Suppressor macrophage treated with lipopolysaccharide for 4 hours (primary cell): ENCODE results near the gene LRRC8A.
"Not testable (repeated sequence)": the region's sequence is repeated elsewhere in the genome, so short reads cannot be mapped to it uniquely, and the experiment has no call there.

ENCODE experiments used
- DNase-seq: peaks from one replicate; pipeline ENCODE4 v3.0.0-alpha.2; 2020

Gene LRRC8A

GRCh38 chr9:128870128-128870940, 11.6 kb upstream of the LRRC8A start:
- no peak for DNase-seq

GRCh38 chr9:128870941-128871265, 11.0 kb upstream of the LRRC8A start:
- DNase-seq, result not testable (repeated sequence)

DNA sequence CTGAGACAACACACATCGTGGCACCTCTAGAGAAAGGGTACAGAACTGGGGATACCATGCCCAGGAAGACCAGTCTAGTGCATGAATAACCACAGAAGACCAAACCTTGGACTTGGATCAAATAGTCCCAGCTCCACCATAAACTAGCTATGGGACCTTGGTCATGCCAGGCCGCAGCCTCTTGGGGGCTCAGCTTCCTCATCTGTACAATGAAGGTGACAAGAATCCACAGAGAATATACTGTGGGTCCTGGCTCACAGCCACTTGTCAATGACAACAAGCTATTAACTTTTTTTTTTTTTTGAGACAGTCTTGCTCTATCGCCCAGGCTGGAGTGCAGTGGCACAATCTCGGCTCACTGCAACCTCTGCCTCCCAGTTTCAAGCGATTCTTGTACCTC, 4.1 kb upstream of the LRRC8A start:
- no peak for DNase-seq

DNA sequence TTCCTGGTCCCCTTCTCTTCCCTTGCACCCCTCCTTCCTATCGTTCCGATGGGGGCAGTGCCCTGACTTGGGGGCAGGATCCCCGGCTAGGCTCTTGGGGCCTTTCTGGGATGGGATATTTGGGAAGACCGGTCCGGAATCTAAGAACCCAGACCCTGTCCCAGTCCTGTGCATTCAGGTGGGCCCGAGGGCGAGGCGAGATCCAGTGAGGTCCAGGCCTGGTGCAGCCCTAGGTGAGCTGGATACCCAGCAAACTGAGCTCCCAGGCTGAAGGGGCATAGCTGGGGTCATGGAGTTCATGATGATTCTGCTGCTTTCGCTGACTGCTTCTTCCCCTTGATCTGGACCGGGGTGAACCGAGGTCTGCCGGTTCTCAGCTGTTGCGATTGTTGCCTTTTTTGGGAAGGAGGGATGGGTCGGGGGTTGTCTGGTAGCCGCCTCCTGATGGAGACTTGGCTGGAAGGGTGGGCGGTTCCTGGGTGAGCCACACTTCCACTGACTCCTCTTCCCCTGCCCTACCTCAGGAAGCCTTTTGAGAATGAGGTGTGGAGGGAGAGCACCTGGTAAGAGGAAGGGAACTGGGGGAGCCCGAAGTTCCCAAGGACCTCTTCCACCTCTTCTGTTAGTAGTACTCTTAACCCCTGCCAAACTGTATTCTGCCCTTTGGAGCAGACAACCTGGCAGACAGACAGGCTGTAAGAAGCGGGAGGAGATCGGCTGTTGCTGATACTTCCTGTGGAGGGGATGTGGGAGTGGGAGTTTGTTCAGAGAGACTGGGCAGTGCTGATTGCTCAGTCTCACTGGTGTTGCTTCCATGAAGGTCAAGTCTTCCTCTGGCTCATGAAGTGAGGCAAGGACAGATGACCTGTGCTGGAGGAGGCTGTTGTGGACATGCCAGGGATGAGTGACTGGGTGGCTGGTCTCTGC, 1.0 kb downstream of the LRRC8A start:
- DNase-seq, result peak; percentile 71

DNA sequence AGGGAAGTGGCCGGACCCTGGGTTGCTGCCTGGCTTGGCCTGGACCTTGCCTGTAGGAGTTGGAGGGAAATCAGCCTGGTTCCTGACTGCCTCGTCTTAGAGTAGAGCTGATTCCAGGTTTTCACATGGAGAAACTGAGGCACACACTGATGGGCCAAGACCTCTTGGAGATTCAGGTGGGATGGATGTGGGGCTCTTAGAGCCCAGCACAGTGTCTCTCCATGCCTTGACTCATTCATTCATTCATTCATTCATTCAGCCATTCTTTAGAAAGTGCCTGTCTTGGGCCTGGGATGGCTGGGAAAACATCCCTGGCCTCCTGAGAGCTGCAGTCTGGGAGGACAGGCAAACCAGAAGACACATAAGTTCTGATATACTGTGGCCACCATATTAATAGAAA, 2.2 kb downstream of the LRRC8A start:
- DNase-seq, result no peak

GRCh38 chr9:128885376-128885775, 3.4 kb downstream of the LRRC8A start:
- no peak for DNase-seq

GRCh38 chr9:128885798-128886197, 3.9 kb downstream of the LRRC8A start:
- no peak for DNase-seq

- DNase-seq, result no peak
Observed at GRCh38 chr9:128886211-128886891, 4.4 kb downstream of the LRRC8A start.

DNA sequence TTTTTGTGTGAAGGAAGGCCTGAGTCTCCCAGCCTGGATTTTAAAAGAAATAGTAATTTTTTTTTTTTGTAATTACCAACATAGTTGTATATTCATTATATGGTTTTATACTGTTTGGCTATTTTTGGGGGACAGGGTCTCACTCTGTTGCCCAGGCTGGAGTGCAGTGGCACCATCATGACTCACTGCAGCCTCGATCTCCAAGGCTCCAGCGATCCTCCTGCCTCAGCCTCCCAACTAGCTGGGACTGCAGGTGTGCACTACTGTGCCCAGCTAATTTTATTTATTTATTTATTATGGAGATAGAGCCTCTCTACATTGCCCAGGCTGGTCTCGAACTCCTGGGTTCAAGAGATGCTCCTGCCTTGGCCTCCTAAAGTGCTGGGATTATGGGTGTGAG, 5.1 kb downstream of the LRRC8A start:
- no peak for DNase-seq

DNA sequence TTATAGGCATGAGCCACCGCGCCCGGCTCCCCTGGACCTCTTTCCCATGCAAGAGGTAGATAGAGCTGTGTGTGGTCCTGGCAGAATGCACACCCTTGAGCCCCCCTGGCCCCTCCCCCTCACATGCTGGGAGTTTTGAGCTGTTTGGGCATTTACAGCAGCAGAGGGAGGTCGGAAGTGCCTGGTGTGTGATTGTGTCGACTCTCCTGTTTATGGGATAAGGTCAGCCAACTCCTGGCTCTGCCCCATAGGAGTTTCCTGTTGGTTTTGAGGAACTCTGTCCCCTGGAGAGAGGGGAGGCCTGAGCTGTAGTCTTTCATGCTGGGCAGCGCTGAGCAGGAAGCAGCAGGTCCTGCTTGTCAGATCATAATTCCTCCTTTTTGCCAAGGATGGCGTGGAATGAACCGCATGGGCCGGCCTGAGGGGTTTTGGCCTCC, 6.0 kb downstream of the LRRC8A start:
- no peak for DNase-seq

- DNase-seq, result no peak
Observed at GRCh38 chr9:128891321-128892220, 9.6 kb downstream of the LRRC8A start.

- no peak for DNase-seq
Observed at GRCh38 chr9:128892221-128892921, 10.4 kb downstream of the LRRC8A start.

DNA sequence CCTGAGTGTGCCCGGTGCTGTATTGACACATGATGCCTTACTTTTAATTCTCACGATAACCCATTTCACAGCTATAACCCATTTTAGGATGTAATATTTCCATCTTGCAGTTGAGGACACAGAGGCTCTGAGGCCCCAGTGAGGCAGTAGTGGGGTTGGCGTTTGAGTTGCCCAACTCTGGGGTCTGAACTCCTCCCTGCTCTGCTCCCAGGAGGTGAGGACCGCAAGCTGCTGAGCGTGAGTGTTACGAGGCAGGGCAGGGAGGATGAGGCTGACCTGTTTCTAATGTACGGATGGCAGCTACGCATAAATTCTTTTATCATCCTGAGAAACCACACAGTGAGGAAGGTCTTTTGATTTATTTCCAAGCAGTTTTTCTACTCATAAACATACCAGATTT, 11.4 kb downstream of the LRRC8A start:
- DNase-seq, result no peak

GRCh38 chr9:128894764-128895163, 12.8 kb downstream of the LRRC8A start:
- DNase-seq, result no peak

DNA sequence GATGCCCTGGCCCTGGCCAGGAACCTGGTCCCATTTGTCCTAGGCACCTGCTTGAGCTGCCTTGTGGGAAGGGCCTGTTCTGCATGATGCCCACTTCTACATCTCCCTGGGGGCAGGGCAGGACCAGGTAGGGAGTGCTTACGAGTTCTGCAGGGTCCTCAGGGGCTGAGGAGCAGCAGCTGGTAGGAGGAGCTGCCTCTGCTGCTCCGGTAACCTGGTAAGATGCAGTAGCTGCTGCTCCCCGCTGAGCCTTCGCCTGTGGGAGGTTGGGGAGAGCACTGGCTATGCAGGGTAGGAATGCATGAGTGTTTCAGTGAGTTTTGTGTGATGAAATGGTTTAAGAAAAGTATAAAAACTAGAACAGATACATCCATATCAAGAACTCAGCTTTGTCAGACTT, 13.6 kb downstream of the LRRC8A start:
- DNase-seq, result no peak

DNA sequence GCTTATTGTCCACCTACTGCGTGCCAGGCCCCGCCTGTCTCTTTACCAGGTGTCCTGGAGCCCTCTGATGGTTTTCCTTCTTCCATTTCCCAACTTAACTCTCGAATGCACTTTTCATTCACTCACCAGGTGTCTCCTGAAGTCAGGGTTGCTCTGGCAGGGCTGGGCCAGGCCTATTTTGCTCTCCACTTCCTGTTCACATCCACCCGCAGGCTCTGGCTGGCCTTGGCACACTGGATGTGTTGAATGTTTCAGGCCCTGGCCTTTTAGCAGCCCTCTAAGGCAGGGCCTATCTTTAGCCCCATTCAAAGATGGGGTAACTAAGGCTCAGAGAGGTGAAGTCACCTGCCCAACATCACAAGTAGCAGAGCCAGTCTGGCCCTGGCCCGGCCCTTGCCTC, 16.4 kb downstream of the LRRC8A start:
- no peak for DNase-seq

GRCh38 chr9:128898845-128899565, 17.1 kb downstream of the LRRC8A start:
- no peak for DNase-seq

DNA sequence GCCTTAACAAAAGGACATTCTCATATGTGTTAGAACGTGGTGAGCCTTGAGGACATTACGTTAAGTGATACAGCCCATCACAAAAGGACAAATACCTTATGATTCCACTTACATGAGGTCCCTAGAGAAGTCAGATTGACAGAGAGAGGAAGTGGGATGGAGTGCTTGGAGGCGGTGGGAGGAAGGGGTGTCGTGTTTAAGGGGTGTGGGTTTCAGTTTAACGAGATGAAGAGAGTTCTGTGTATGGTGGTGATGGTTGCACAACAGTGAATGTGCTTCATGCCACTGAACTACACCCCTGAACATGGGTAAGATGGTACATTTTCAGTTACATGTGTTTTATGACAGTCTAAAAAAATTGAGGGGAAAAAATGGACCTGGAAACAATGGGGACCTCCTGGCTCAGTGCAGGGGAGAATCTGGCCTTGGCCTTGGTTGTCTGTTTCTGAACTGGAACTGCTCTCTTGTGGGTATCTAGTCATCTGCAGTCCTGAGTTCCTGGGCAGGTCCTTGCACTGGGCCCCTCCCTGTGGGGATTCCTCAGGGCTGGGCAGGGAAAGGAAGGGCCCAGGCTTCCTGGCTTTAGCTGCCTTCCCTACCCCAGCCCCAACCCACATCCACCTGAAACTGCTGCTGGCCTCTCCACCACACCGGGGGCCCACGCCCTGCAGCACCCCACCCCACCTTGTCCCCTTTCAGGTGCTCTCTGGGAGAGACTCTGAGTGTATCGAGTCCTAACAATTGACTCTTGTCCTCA, 17.8 kb downstream of the LRRC8A start:
- DNase-seq, result peak; percentile 32

GRCh38 chr9:128901379-128901778, 19.4 kb downstream of the LRRC8A start:
- no peak for DNase-seq

- no peak for DNase-seq
Observed at GRCh38 chr9:128901822-128902221, 19.9 kb downstream of the LRRC8A start.
